ENCODE results near the gene FHOD3. TPM values are rescaled to one million over a fixed set of nuclear protein-coding genes. Genes with fewer than 3 reads are reported as not detected.

Gene FHOD3
- total RNA-seq, 6 experiments from 2014 or later = 0.44 to 1.2 (median 0.62) TPM

DNA sequence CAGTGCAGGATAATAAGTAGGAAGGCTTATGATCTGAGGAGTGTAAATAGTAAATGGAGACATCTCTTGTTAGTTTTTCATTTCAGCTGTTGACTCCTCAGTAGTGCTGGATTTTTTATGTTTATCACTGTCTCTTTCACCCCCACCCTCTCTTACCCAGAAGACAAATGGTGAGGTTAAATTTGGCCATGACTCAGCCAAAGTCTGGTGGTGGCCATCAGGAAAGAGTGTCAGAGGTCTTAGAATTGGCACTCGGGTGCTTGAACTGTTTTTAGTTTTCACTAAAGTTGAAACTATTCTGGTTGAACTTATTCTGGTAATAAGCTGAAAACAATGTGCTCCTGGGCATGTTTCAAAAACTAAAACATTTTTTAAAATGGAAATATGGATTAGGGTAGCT lies 123.3 kb downstream of the FHOD3 start:
- H3K4me3 ChIP-seq = no peak overlapping the region
- no peaks in the 10 kb centered on the region for H3K36me3 ChIP-seq
- no peaks in the 10 kb centered on the region for H3K9me3 ChIP-seq
- H3K4me1 ChIP-seq = no peaks in the 10 kb centered on the region
- H3K27me3 ChIP-seq = no peaks in the 10 kb centered on the region
- no peak for TF ChIP-seq POLR2A (IDR thresholded peaks at IDR 0.05)
- TF ChIP-seq, protein P1, sequence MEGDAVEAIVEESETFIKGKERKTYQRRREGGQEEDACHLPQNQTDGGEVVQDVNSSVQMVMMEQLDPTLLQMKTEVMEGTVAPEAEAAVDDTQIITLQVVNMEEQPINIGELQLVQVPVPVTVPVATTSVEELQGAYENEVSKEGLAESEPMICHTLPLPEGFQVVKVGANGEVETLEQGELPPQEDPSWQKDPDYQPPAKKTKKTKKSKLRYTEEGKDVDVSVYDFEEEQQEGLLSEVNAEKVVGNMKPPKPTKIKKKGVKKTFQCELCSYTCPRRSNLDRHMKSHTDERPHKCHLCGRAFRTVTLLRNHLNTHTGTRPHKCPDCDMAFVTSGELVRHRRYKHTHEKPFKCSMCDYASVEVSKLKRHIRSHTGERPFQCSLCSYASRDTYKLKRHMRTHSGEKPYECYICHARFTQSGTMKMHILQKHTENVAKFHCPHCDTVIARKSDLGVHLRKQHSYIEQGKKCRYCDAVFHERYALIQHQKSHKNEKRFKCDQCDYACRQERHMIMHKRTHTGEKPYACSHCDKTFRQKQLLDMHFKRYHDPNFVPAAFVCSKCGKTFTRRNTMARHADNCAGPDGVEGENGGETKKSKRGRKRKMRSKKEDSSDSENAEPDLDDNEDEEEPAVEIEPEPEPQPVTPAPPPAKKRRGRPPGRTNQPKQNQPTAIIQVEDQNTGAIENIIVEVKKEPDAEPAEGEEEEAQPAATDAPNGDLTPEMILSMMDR (IDR thresholded peaks at IDR 0.05) = no peak
- 33% methylated on average over 1 of the region's 1 CpG for WGBS (ENCODE audit: insufficient coverage, low coverage, low lambda C conversion rate, missing lambda C conversion rate)
- intact Hi-C loops (cut with DNase I) = no loop called here
- no peak for ATAC-seq
- DNase-seq = no peak
- H3K27ac ChIP-seq = no peak overlapping the region

GRCh38 chr18:36424741-36425142 lies 127.2 kb downstream of the FHOD3 start:
- ATAC-seq = no peak
- no peak overlapping the region for H3K4me3 ChIP-seq
- H3K27ac ChIP-seq = no peak overlapping the region
- H3K9me3 ChIP-seq = no peaks in the 10 kb centered on the region
- H3K4me1 ChIP-seq = no peaks in the 10 kb centered on the region
- DNase-seq = no peak
- intact Hi-C loops (cut with DNase I) = no loop called here
- H3K27me3 ChIP-seq = no peaks in the 10 kb centered on the region
- TF ChIP-seq, protein P1 (IDR thresholded peaks at IDR 0.05) = no peak
- no peak for TF ChIP-seq POLR2A (IDR thresholded peaks at IDR 0.05)
- WGBS (ENCODE audit: insufficient coverage, low coverage, low lambda C conversion rate, missing lambda C conversion rate) = 52% methylated on average over 4 of the region's 4 CpGs
- no peaks in the 10 kb centered on the region for H3K36me3 ChIP-seq

- TF ChIP-seq, protein P1 (IDR thresholded peaks at IDR 0.05) = no peak
- no peak for TF ChIP-seq POLR2A (IDR thresholded peaks at IDR 0.05)
- no peak for ATAC-seq
- no peak overlapping the region for H3K27ac ChIP-seq
- no peak overlapping the region for H3K4me3 ChIP-seq
- intact Hi-C loops (cut with DNase I) = no loop called here
- H3K27me3 ChIP-seq = no peaks in the 10 kb centered on the region
- no peaks in the 10 kb centered on the region for H3K36me3 ChIP-seq
- no peaks in the 10 kb centered on the region for H3K4me1 ChIP-seq
- no peaks in the 10 kb centered on the region for H3K9me3 ChIP-seq
- WGBS (ENCODE audit: insufficient coverage, low coverage, low lambda C conversion rate, missing lambda C conversion rate) = 58% methylated on average over 3 of the region's 3 CpGs
- no peak for DNase-seq
Observed at GRCh38 chr18:36427369-36427768, 129.9 kb downstream of the FHOD3 start.

GRCh38 chr18:36427831-36428230 lies 130.3 kb downstream of the FHOD3 start:
- no peaks in the 10 kb centered on the region for H3K27me3 ChIP-seq
- no peaks in the 10 kb centered on the region for H3K4me1 ChIP-seq
- WGBS (ENCODE audit: insufficient coverage, low coverage, low lambda C conversion rate, missing lambda C conversion rate) = 38% methylated on average over 2 of the region's 2 CpGs
- no peak overlapping the region for H3K27ac ChIP-seq
- H3K9me3 ChIP-seq = no peaks in the 10 kb centered on the region
- no peaks in the 10 kb centered on the region for H3K36me3 ChIP-seq
- DNase-seq = no peak
- TF ChIP-seq, protein P1 (IDR thresholded peaks at IDR 0.05) = no peak
- no peak for TF ChIP-seq POLR2A (IDR thresholded peaks at IDR 0.05)
- H3K4me3 ChIP-seq = no peak overlapping the region
- intact Hi-C loops (cut with DNase I) = no loop called here
- no peak for ATAC-seq

GRCh38 chr18:36428431-36429029 lies 131.0 kb downstream of the FHOD3 start:
- Histone ChIP-seq H3K27ac (no peak overlapping the region), H3K4me1 (no peaks in the 10 kb centered on the region), H3K36me3 (no peaks in the 10 kb centered on the region), H3K4me3 (no peak overlapping the region), H3K27me3 (no peaks in the 10 kb centered on the region), H3K9me3 (no peaks in the 10 kb centered on the region)
- 51% methylated on average over 7 of the region's 8 CpGs for WGBS (ENCODE audit: insufficient coverage, low coverage, low lambda C conversion rate, missing lambda C conversion rate)
- no peak for ATAC-seq
- TF ChIP-seq POLR2A (IDR thresholded peaks at IDR 0.05) = no peak
- TF ChIP-seq, protein P1 (IDR thresholded peaks at IDR 0.05) = no peak
- DNase-seq = no peak
- intact Hi-C loops (cut with DNase I) = no loop called here
